Esophagus muscularis mucosa (tissue), 4 donors: ENCODE data around the gene PLN.

Experiments
- CTCF ChIP-seq, 3 experiments: fragments of 200-600 bp in 2 of 3; fragments of 450-650 bp in 1 of 3; sonication (generic) in 2 of 3; IDR thresholded peaks; one replicate each; pipeline ENCODE4 v1.5.1; 2017 to 2019; ENCODE audit warnings: antibody characterized with exemption in 3 of 3, mild to moderate bottlenecking in 2 of 3, moderate library complexity in 1 of 3
- EP300 ChIP-seq: sonication (generic); formaldehyde crosslinking; IDR thresholded peaks from one replicate; pipeline ENCODE4 v1.6.1; 2017; ENCODE audit warnings: antibody characterized with exemption
- POLR2A ChIP-seq: fragments of 450-650 bp; IDR thresholded peaks from one replicate; pipeline ENCODE4 v1.6.1; 2017; ENCODE audit warnings: antibody characterized with exemption, moderate library complexity, mild to moderate bottlenecking, low read depth

GRCh38 chr6:118537574-118537973 lies 10.5 kb upstream of the PLN start:
- TF ChIP-seq CTCF (IDR thresholded peaks at IDR 0.05) (no peak), POLR2A (no peak), EP300 (no peak)
